Fibroblast of upper back skin (primary cell): ENCODE results near the gene NCKAP5.
"Not testable (repeated sequence)": the region's sequence is repeated elsewhere in the genome, so short reads cannot be mapped to it uniquely, and the experiment has no call there.

Experiments used
- DNase-seq: peaks from one replicate; pipeline ENCODE4 v3.0.0-alpha.2; 2013

The NCKAP5 gene

GRCh38 chr2:132736059-132736458, 832.2 kb downstream of the NCKAP5 start:
- no peak for DNase-seq

- no peak for DNase-seq
Observed at GRCh38 chr2:132734961-132735360, 833.3 kb downstream of the NCKAP5 start.

- peak; percentile 69 for DNase-seq
Observed at GRCh38 chr2:132733094-132733493, 835.2 kb downstream of the NCKAP5 start.

GRCh38 chr2:132732694-132733093, 835.6 kb downstream of the NCKAP5 start:
- no peak for DNase-seq

GRCh38 chr2:132731441-132731840, 836.8 kb downstream of the NCKAP5 start:
- peak; percentile 39 for DNase-seq

GRCh38 chr2:132730611-132731010, 837.7 kb downstream of the NCKAP5 start:
- DNase-seq: peak; percentile 92

- no peak for DNase-seq
Observed at GRCh38 chr2:132729522-132729921, 838.7 kb downstream of the NCKAP5 start.

- no peak for DNase-seq
Observed at GRCh38 chr2:132726155-132726554, 842.1 kb downstream of the NCKAP5 start.

- no peak for DNase-seq
Observed at GRCh38 chr2:132725748-132726147, 842.5 kb downstream of the NCKAP5 start.

GRCh38 chr2:132725148-132725547, 843.1 kb downstream of the NCKAP5 start:
- no peak for DNase-seq

- DNase-seq: peak; percentile 14
Observed at GRCh38 chr2:132721938-132722337, 846.3 kb downstream of the NCKAP5 start.

- no peak for DNase-seq
Observed at GRCh38 chr2:132720393-132720792, 847.9 kb downstream of the NCKAP5 start.

GRCh38 chr2:132719480-132719879, 848.8 kb downstream of the NCKAP5 start:
- DNase-seq: no peak

- DNase-seq: no peak
Observed at GRCh38 chr2:132716954-132717353, 851.3 kb downstream of the NCKAP5 start.

GRCh38 chr2:132715386-132716351, 852.6 kb downstream of the NCKAP5 start:
- peak; percentile 31 for DNase-seq

- no peak for DNase-seq
Observed at GRCh38 chr2:132703396-132703795, 864.9 kb downstream of the NCKAP5 start.

GRCh38 chr2:132701810-132702209, 866.5 kb downstream of the NCKAP5 start:
- peak; percentile 75 for DNase-seq

- DNase-seq: not testable (repeated sequence)
Observed at GRCh38 chr2:132699802-132700201, 868.5 kb downstream of the NCKAP5 start.

- DNase-seq: not testable (repeated sequence)
Observed at GRCh38 chr2:132698347-132698746, 869.9 kb downstream of the NCKAP5 start.

- DNase-seq: no peak
Observed at GRCh38 chr2:132697556-132698205, 870.6 kb downstream of the NCKAP5 start.

GRCh38 chr2:132692816-132693215, 875.4 kb downstream of the NCKAP5 start:
- DNase-seq: peak; percentile 61

- peak; percentile 22 for DNase-seq
Observed at GRCh38 chr2:132691556-132691955, 876.7 kb downstream of the NCKAP5 start.

GRCh38 chr2:132690664-132691303, 877.5 kb downstream of the NCKAP5 start:
- DNase-seq: no peak
